Right ventricle myocardium inferior (tissue), 1 donor: ENCODE data around the gene COL13A1. TPM values are rescaled to one million over a fixed set of nuclear protein-coding genes. Genes with fewer than 3 reads are reported as not detected.

Experiments
- ATAC-seq: fragments of 200-7000 bp; cut with Tn5 transposase; one replicate; pipeline ENCODE4 v1.9.1; 2020; ENCODE audit warnings: mild to moderate bottlenecking, moderate library complexity
- DNase-seq: peaks from one replicate; pipeline ENCODE4 v3.0.0; 2021; ENCODE audit errors: missing footprints
- intact Hi-C: fragments of 100-400 bp; cut with DNase I; formaldehyde crosslinking; loops from one replicate; pipeline ENCODE4 v1.11.0; 2022
- long read RNA-seq: library from polyadenylated mRNA; unstranded; transcript quantifications from one replicate; pipeline ENCODE4 v2.0.0, GENCODE V29; 2021
- total RNA-seq: library from RNA; stranded (reverse); fragmentation: NEBNext Ultra II Directional; extraction: Animal tissue kit (Norgen Biotek cat#: 25700); gene quantifications from one replicate; pipeline ENCODE4 v1.2.1, GENCODE V29; 2021
- donor health status: DM: no; HTN: yes; CAD: no; lungs with severe emphysema.

Gene COL13A1
- total RNA-seq, result 1.0 TPM
- long read RNA-seq, result 0 reads

- ATAC-seq (peak; percentile 35), DNase-seq (peak; percentile 74)
- intact Hi-C loops, result loop anchor here (2.0 to 5.0 kb wide), 4 partner anchors 69 to 159 kb away; no protein-coding TSS in a partner anchor
These were observed at the start of gene COL13A1 for GRCh38 chr10:69801434-69802315. Gene COL13A1 (plus strand): TSS chr10:69801906. CDS start chr10:69802424, 518 bp downstream.

GRCh38 chr10:69752479-69752878, 49.2 kb upstream of the COL13A1 start:
- intact Hi-C loops, result no loop called here
- ATAC-seq (no peak), DNase-seq (no peak)

GRCh38 chr10:69756279-69756678, 45.4 kb upstream of the COL13A1 start:
- ATAC-seq (no peak), DNase-seq (no peak)
- intact Hi-C loops, result no loop called here

- intact Hi-C loops, result no loop called here
- ATAC-seq, result no peak
- no peak for DNase-seq
These were observed 44.5 kb upstream of the COL13A1 start for GRCh38 chr10:69757206-69757552.

- intact Hi-C loops, result no loop called here
- no peak for DNase-seq
- peak; percentile 67 for ATAC-seq
These were observed 44.0 kb upstream of the COL13A1 start for GRCh38 chr10:69757553-69758309.

- ATAC-seq (no peak), DNase-seq (no peak)
- intact Hi-C loops, result no loop called here
These were observed 43.4 kb upstream of the COL13A1 start for GRCh38 chr10:69758310-69758728.

GRCh38 chr10:69759641-69760040, 42.1 kb upstream of the COL13A1 start:
- no peak for ATAC-seq
- intact Hi-C loops, result no loop called here
- no peak for DNase-seq

GRCh38 chr10:69760072-69760471, 41.6 kb upstream of the COL13A1 start:
- intact Hi-C loops, result no loop called here
- DNase-seq (no peak), ATAC-seq (no peak)

GRCh38 chr10:69761320-69761719, 40.4 kb upstream of the COL13A1 start:
- DNase-seq, result no peak
- intact Hi-C loops, result no loop called here
- ATAC-seq, result no peak

- no peak for DNase-seq
- intact Hi-C loops, result no loop called here
- peak; percentile 84 for ATAC-seq
These were observed 35.4 kb upstream of the COL13A1 start for GRCh38 chr10:69766161-69766910.

- DNase-seq, result no peak
- intact Hi-C loops, result no loop called here
- no peak for ATAC-seq
These were observed 33.9 kb upstream of the COL13A1 start for GRCh38 chr10:69767793-69768192.

GRCh38 chr10:69768386-69768785, 33.3 kb upstream of the COL13A1 start:
- ATAC-seq, result no peak
- no peak for DNase-seq

GRCh38 chr10:69769395-69769992, 32.2 kb upstream of the COL13A1 start:
- ATAC-seq, result peak; percentile 15
- intact Hi-C loops, result no loop called here

More at GRCh38 chr10:69768386-69768785, 33.3 kb upstream of the COL13A1 start:
- intact Hi-C loops, result no loop called here

GRCh38 chr10:69772933-69773704, 28.6 kb upstream of the COL13A1 start:
- no peak for DNase-seq
- peak; percentile 38 for ATAC-seq
- intact Hi-C loops, result no loop called here

More at GRCh38 chr10:69769395-69769992, 32.2 kb upstream of the COL13A1 start:
- no peak for DNase-seq

GRCh38 chr10:69774596-69774995, 27.1 kb upstream of the COL13A1 start:
- ATAC-seq, result no peak
- intact Hi-C loops, result no loop called here
- DNase-seq, result no peak

- DNase-seq, result no peak
- ATAC-seq, result no peak
- intact Hi-C loops, result no loop called here
These were observed 21.6 kb upstream of the COL13A1 start for GRCh38 chr10:69780077-69780476.

GRCh38 chr10:69781576-69781975, 20.1 kb upstream of the COL13A1 start:
- no peak for ATAC-seq

GRCh38 chr10:69783515-69783914, 18.2 kb upstream of the COL13A1 start:
- intact Hi-C loops, result no loop called here
- DNase-seq (no peak), ATAC-seq (no peak)

More at GRCh38 chr10:69781576-69781975, 20.1 kb upstream of the COL13A1 start:
- DNase-seq, result no peak
- intact Hi-C loops, result no loop called here
